Measurements from ENCODE around the gene ABLIM3.

GRCh38 chr5:149123211-149123610, 18.1 kb upstream of the ABLIM3 start:
- TF ChIP-seq, protein P1, sequence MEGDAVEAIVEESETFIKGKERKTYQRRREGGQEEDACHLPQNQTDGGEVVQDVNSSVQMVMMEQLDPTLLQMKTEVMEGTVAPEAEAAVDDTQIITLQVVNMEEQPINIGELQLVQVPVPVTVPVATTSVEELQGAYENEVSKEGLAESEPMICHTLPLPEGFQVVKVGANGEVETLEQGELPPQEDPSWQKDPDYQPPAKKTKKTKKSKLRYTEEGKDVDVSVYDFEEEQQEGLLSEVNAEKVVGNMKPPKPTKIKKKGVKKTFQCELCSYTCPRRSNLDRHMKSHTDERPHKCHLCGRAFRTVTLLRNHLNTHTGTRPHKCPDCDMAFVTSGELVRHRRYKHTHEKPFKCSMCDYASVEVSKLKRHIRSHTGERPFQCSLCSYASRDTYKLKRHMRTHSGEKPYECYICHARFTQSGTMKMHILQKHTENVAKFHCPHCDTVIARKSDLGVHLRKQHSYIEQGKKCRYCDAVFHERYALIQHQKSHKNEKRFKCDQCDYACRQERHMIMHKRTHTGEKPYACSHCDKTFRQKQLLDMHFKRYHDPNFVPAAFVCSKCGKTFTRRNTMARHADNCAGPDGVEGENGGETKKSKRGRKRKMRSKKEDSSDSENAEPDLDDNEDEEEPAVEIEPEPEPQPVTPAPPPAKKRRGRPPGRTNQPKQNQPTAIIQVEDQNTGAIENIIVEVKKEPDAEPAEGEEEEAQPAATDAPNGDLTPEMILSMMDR (IDR thresholded peaks at IDR 0.05), result no peak
- TF ChIP-seq POLR2AphosphoS5 (IDR thresholded peaks at IDR 0.05) (no peak), POLR2A (IDR thresholded peaks at IDR 0.05) (no peak), EP300 (IDR thresholded peaks at IDR 0.05; ENCODE audit: low read depth) (no peak)

Data from transverse colon (tissue), 4 donors.